Kidney epithelial cell (primary cell): ENCODE measurements around the gene GDPD5. TPM values are rescaled to one million over a fixed set of nuclear protein-coding genes. Genes with fewer than 3 reads are reported as not detected.

ENCODE experiments used
- DNase-seq: peaks from one replicate; pipeline ENCODE4 v3.0.0-alpha.2; 2010; ENCODE audit warnings: low read depth
- H3K27me3 ChIP-seq: 2 replicates; pipeline ENCODE4 v1.6.0; 2011; ENCODE audit warnings: low read length; ENCODE audit not compliant: control insufficient read depth, insufficient read depth
- H3K36me3 ChIP-seq: 2 replicates; pipeline ENCODE4 v1.5.1; 2011; ENCODE audit warnings: low read length; ENCODE audit not compliant: control insufficient read depth, insufficient read depth
- H3K4me3 ChIP-seq: 2 replicates; pipeline ENCODE4 v1.5.1; 2011; ENCODE audit warnings: low read depth, mild to moderate bottlenecking, control low read depth, low read length
- total RNA-seq: library from RNA; depleted of rRNA; stranded (reverse); fragments of >200 nt; gene quantifications from 2 replicates; pipeline ENCODE4 v1.2.3, GENCODE V29; 2015
- TF ChIP-seq, protein P1 (sequence below): IDR thresholded peaks from 2 replicates; pipeline ENCODE4 v1.5.1; 2011; ENCODE audit warnings: mild to moderate bottlenecking, moderate library complexity, low read length, control low read depth, inconsistent platforms; ENCODE audit not compliant: insufficient read depth, poor library complexity, severe bottlenecking

GDPD5 gene
- total RNA-seq, 1 donor from 2014 or later: 12.7 TPM

GRCh38 chr11:75492181-75492820 is 33.4 kb downstream of the GDPD5 start:
- Histone ChIP-seq H3K27me3 (no peaks in the 10 kb centered on the region), H3K36me3 (no peaks in the 10 kb centered on the region), H3K4me3 (no peak overlapping the region)
- DNase-seq: no peak
- TF ChIP-seq, protein P1, sequence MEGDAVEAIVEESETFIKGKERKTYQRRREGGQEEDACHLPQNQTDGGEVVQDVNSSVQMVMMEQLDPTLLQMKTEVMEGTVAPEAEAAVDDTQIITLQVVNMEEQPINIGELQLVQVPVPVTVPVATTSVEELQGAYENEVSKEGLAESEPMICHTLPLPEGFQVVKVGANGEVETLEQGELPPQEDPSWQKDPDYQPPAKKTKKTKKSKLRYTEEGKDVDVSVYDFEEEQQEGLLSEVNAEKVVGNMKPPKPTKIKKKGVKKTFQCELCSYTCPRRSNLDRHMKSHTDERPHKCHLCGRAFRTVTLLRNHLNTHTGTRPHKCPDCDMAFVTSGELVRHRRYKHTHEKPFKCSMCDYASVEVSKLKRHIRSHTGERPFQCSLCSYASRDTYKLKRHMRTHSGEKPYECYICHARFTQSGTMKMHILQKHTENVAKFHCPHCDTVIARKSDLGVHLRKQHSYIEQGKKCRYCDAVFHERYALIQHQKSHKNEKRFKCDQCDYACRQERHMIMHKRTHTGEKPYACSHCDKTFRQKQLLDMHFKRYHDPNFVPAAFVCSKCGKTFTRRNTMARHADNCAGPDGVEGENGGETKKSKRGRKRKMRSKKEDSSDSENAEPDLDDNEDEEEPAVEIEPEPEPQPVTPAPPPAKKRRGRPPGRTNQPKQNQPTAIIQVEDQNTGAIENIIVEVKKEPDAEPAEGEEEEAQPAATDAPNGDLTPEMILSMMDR: no peak

DNA sequence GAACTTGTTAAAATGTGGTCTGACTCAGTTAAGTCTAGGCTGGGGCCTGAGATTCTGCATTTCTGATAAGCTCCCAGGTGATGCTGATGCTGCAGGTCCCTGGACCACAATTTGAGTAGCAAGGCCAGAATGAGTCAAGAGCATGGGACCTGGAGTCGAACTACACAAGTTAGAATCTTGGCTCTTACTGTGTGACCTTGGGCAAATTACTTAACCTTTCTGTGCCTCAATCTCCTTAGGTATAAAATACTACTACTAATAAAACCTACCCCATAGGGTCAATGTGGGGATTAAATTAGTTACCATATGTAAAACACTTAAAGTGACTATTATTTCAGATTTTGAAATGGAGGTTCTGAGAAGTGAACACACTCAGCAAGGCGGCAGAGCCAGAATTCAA is 34.3 kb downstream of the GDPD5 start:
- TF ChIP-seq, protein P1: no peak
- Histone ChIP-seq H3K36me3 (no peaks in the 10 kb centered on the region), H3K27me3 (no peaks in the 10 kb centered on the region), H3K4me3 (no peak overlapping the region)
- no peak for DNase-seq

GRCh38 chr11:75490221-75491181 is 35.2 kb downstream of the GDPD5 start:
- DNase-seq: no peak
- TF ChIP-seq, protein P1: no peak
- H3K4me3 ChIP-seq: no peak overlapping the region
- H3K36me3 ChIP-seq: no peaks in the 10 kb centered on the region
- no peaks in the 10 kb centered on the region for H3K27me3 ChIP-seq

- DNase-seq: no peak
- TF ChIP-seq, protein P1: no peak
- Histone ChIP-seq H3K27me3 (no peaks in the 10 kb centered on the region), H3K4me3 (no peak overlapping the region), H3K36me3 (no peaks in the 10 kb centered on the region)
Observed at GRCh38 chr11:75487365-75487764, 38.4 kb downstream of the GDPD5 start.

- Histone ChIP-seq H3K4me3 (no peak overlapping the region), H3K27me3 (no peaks in the 10 kb centered on the region), H3K36me3 (no peaks in the 10 kb centered on the region)
- DNase-seq: no peak
- TF ChIP-seq, protein P1: no peak
Observed at GRCh38 chr11:75485742-75486141, 40.0 kb downstream of the GDPD5 start.
